Pancreas (tissue), 10 donors: ENCODE data around the gene RAI1. TPM values are rescaled to one million over a fixed set of nuclear protein-coding genes. Genes with fewer than 3 reads are reported as not detected.

Source experiments
- ATAC-seq, 4 donors: fragments of 200-7000 bp; cut with Tn5 transposase; one replicate each; pipeline versions ENCODE4 v1.8.0 to v1.9.1; 2020; ENCODE audit warnings: mild to moderate bottlenecking in 4 of 4, moderate library complexity in 4 of 4
- DNase-seq, 6 donors: peaks; one replicate each; pipeline ENCODE4 v3.0.0-alpha.2; 2020
- FAIRE-seq: peaks from 2 replicates; lab custom pipeline; 2012; peaks lifted over from hg19 to GRCh38; lab: Jason Lieb, UNC
- H3K27ac ChIP-seq, 4 donors: fragments of 200-600 bp; sonication (generic); 1 replicate in 3 of 4; 2 replicates in 1 of 4; pipeline versions ENCODE4 v1.5.0 to v1.8.0; 2020
- H3K27me3 ChIP-seq, 4 donors: fragments of 200-600 bp; one replicate each; pipeline ENCODE4 v1.8.0; 2021
- H3K36me3 ChIP-seq, 3 donors: fragments of 200-600 bp; sonication (generic) in 1 of 3; one replicate each; pipeline versions ENCODE4 v1.5.0 to v1.8.0; 2020 to 2021
- H3K4me1 ChIP-seq, 3 donors: fragments of 200-600 bp; one replicate each; pipeline ENCODE4 v1.8.0; 2021
- H3K4me3 ChIP-seq, 4 donors: fragments of 200-600 bp; sonication (generic) in 2 of 4; one replicate each; pipeline versions ENCODE4 v1.5.0 to v1.8.0; 2020 to 2021
- H3K9me3 ChIP-seq, 4 donors: fragments of 200-600 bp; one replicate each; pipeline ENCODE4 v1.8.0; 2021
- WGBS, 2 donors: extraction: QIAGEN DNeasy Blood & Tissue Kit; methylation state at CpG; one replicate each; pipeline ENCODE4 v1.1.7; 2013; 5-methylcytosine and 5-hydroxymethylcytosine counted together
- intact Hi-C, 3 donors: fragments of 100-400 bp; cut with DNase I; formaldehyde crosslinking; loops; one replicate each; pipeline versions ENCODE4 v1.11.1 to v1.14.2; 2022
- polyA plus RNA-seq, 2 donors: library from polyadenylated mRNA; stranded (reverse); fragments of 200-250 nt; gene quantifications; one replicate each; pipeline ENCODE4 v1.2.3, GENCODE V29; 2013
- total RNA-seq, 6 donors: library from RNA; stranded (reverse); fragmentation: NEBNext Ultra II Directional in 4 of 6; extraction: Animal tissue kit (Norgen Biotek cat#: 25700) in 4 of 6; gene quantifications; one replicate each; pipeline versions ENCODE4 v1.2.1 to v1.2.4, GENCODE V29; 2021 to 2023
- TF ChIP-seq, protein P1 (sequence below), 4 donors: fragments of 200-600 bp; sonication (generic) in 3 of 4; IDR thresholded peaks; one replicate each; pipeline versions ENCODE4 v1.5.0 to v1.8.0; 2021; ENCODE audit warnings: antibody characterized with exemption in 4 of 4
- donor health status: healthy with polysubstance abuse.
- donor health status: DM: no; HTN: no; CAD: no; lungs with moderate emphysema.
- donor health status: DM: no; HTN: no; CAD: no.
- donor health status: control.
- donor health status: control.
- donor health status: Bipolar disorder and iron deficiency.
- donor health status: DM: yes; HTN: yes; CAD: no.
- donor health status: DM: no; HTN: no; CAD: no.
- donor health status: DM: no; HTN: no; CAD: no.
- donor health status: DM: yes; HTN: yes; CAD: no.

The RAI1 gene
- total and polyA plus RNA-seq, 8 donors: 12.1 to 23.9 (median 16.7) TPM

DNA sequence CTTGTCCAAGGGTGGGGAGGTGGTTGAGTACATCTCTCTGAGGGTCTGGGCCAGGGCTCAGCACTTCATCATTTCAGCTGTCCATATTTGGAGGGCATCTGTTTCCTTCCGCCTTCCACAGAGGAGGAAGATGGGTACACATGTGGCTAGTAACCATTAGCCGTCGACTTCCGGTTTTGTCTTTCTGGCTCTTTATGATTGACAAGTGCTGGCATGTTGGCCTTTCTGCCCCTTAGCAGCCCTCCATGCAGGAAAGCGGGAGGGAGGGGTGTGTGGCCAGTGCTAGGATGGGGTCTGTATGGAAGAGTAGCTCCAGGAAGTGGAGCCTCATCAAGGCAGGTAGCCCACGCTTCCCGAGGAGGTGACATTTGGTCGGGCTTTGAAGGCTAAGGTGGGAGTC, 69.6 kb downstream of the RAI1 start:
- peaks cover 0 to 11% (median 6%) of the 10 kb centered on the region in 3 donors for H3K4me1 ChIP-seq
- H3K36me3 ChIP-seq: no peaks in the 10 kb centered on the region
- no peak for FAIRE-seq
- H3K27me3 ChIP-seq: no peaks in the 10 kb centered on the region
- WGBS, 2 donors: 60 to 64% methylated on average over 8 of the region's 8 CpGs
- intact Hi-C loops: no loop called here
- peak overlapping the region in 3 of 4 donors; percentile 41 to 72 (median 47) for H3K27ac ChIP-seq
- H3K9me3 ChIP-seq: no peaks in the 10 kb centered on the region
- H3K4me3 ChIP-seq: no peak overlapping the region
- TF ChIP-seq, protein P1, sequence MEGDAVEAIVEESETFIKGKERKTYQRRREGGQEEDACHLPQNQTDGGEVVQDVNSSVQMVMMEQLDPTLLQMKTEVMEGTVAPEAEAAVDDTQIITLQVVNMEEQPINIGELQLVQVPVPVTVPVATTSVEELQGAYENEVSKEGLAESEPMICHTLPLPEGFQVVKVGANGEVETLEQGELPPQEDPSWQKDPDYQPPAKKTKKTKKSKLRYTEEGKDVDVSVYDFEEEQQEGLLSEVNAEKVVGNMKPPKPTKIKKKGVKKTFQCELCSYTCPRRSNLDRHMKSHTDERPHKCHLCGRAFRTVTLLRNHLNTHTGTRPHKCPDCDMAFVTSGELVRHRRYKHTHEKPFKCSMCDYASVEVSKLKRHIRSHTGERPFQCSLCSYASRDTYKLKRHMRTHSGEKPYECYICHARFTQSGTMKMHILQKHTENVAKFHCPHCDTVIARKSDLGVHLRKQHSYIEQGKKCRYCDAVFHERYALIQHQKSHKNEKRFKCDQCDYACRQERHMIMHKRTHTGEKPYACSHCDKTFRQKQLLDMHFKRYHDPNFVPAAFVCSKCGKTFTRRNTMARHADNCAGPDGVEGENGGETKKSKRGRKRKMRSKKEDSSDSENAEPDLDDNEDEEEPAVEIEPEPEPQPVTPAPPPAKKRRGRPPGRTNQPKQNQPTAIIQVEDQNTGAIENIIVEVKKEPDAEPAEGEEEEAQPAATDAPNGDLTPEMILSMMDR (IDR thresholded peaks at IDR 0.05): no peak
- ATAC-seq: no peak
- no peak for DNase-seq

DNA sequence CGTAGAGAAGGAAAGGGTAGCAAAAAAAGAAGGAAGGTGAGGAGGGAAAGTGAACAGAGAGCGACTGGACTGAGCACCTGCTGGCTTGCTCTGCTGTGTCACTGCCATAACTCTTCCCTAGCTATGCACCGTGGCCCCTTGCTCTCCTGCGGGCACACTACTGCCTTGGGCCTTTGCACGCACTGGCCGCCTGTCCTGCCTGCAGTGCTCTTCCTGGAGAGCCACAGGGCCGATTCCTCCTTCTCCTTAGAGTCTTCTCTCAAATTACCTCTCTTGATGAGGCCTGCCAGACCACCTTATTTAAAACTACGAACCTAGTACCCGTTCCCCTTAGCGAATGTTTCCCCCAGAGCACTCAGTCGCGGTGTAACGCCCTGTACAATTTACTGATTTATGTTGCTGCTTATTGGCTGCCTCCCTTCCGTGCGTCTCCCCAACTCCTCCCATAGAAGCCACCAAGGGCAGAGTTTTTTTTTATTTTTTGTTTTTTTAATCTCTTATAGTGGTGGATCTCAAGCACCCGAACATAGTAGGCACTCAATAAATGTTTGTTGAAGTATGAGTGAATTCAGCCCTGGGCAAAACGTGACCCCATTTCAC, 70.3 kb downstream of the RAI1 start:
- Histone ChIP-seq H3K36me3 (no peaks in the 10 kb centered on the region), H3K4me1 (peaks cover 0 to 11% (median 6%) of the 10 kb centered on the region in 3 donors), H3K27me3 (no peaks in the 10 kb centered on the region), H3K4me3 (peak overlapping the region in 3 of 4 donors; percentile 32 to 52 (median 45)), H3K9me3 (no peaks in the 10 kb centered on the region), H3K27ac (peak overlapping the region; percentile 19 to 72 (median 44))
- FAIRE-seq: no peak
- DNase-seq: no peak
- intact Hi-C loops: no loop called here
- 62 to 64% methylated on average over 17 of the region's 17 CpGs for WGBS, 2 donors
- TF ChIP-seq, protein P1 (IDR thresholded peaks at IDR 0.05): no peak
- no peak for ATAC-seq

DNA sequence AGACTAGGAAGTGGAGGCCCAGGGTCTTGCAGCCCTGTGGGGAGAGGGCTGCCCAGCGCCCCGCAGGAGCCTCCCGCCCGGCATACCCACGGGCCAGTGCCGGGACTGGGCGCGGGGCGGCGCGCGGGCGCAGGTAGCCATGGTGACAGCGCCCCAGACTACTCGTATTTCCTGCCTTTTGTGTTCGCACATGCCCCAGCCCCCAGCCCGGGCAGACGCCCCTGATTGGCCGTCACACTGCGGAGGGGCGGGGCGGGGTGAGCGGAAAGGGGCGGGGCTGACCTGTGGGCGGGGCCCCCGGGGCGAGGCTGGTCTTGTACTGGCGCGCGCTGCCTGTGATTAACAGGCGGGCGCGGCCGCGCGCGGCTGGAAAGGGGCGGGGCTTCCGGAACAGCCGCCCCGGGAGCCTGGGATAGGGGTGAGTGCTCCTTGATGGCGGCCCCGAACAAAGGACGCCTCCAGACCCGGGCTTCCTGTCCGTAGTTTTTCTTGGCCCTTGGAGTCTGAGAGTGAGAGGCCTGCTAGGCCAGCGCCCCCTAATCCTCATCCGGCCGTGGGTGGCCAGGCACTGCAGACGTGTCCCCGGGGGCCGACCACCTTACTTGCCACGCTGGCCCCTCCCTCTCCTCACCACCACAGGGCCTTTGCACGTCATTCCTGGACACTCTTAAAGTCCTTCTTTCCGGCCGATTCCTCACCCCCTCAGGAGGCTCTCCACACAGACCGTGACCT, 71.0 kb downstream of the RAI1 start:
- no peaks in the 10 kb centered on the region for H3K36me3 ChIP-seq
- TF ChIP-seq, protein P1 (IDR thresholded peaks at IDR 0.05): no peak
- no peaks in the 10 kb centered on the region for H3K27me3 ChIP-seq
- peak; percentile 92 to 97 (median 95) for ATAC-seq
- no peaks in the 10 kb centered on the region for H3K9me3 ChIP-seq
- peak overlapping the region; percentile 32 to 52 (median 41) for H3K4me3 ChIP-seq
- H3K27ac ChIP-seq: peak overlapping the region; percentile 19 to 77 (median 64)
- no peak for FAIRE-seq
- DNase-seq: peak; percentile 94 to 99 (median 98)
- intact Hi-C loops: no loop called here
- WGBS, 2 donors: 4% methylated on average over 39 to 57 of the region's 57 CpGs
- peaks cover 0 to 11% (median 6%) of the 10 kb centered on the region in 3 donors for H3K4me1 ChIP-seq

GRCh38 chr17:17752821-17753321, 71.6 kb downstream of the RAI1 start:
- no peaks in the 10 kb centered on the region for H3K9me3 ChIP-seq
- H3K36me3 ChIP-seq: no peaks in the 10 kb centered on the region
- H3K27me3 ChIP-seq: no peaks in the 10 kb centered on the region
- ATAC-seq (no peak), FAIRE-seq (no peak), DNase-seq (no peak)
- H3K4me3 ChIP-seq: peak overlapping the region; percentile 32 to 52 (median 41)
- peak overlapping the region; percentile 14 to 77 (median 64) for H3K27ac ChIP-seq
- H3K4me1 ChIP-seq: peaks cover 0 to 11% (median 6%) of the 10 kb centered on the region in 3 donors
- WGBS, 2 donors: 35 to 39% methylated on average over 9 of the region's 9 CpGs
- intact Hi-C loops: no loop called here
- TF ChIP-seq, protein P1 (IDR thresholded peaks at IDR 0.05): no peak
